GM20000 (cell line): Measurements from ENCODE around the gene TENM3.

Experiments used
- DNase-seq: peaks from one replicate; pipeline ENCODE4 v3.0.0; 2012; ENCODE audit warnings: low spot score
- CTCF ChIP-seq: IDR thresholded peaks from 2 replicates; pipeline ENCODE4 v1.5.1; 2012; ENCODE audit warnings: mild to moderate bottlenecking, control low read depth; ENCODE audit errors: extremely low read depth, missing control alignments

TENM3 gene

DNA sequence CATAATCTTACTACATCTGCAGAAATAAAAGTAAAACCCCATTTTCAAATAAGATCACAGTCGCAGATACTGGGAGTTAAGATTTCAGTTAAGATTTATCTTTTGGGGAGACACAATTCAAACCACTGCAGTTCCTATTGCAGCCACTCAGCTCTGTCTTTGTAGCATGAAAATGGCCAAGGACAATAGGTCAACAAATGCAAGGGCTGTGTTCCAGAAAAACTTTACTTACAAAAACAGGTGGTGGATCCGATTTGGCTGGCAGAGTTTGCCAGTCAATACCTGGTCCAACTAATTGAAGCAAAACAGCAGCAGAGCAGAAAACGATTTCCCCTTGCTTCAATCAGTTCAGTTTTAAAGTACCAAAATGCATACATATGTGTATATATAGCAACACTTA lies 77.4 kb downstream of the TENM3 start:
- TF ChIP-seq CTCF, result no peak
- no peak for DNase-seq

DNA sequence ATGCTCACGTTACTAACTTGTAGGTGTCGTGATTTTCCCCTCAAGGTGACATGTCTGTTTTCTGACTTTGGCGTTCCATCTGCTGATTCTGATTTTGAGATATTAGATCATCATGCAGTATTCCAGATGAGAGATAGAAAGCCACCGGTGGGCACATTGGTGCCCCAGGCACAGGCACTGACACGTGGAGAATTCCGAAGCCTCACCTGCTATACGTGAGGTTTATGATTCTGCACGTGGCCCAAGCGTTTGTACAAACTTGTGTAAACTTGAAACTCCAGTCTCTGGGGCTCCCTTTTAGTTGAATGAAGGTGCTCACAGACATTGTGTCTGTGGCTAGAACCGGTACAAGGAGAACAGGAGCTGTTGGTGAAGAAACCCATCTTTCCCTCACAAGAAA lies 81.1 kb downstream of the TENM3 start:
- DNase-seq, result no peak
- no peak for TF ChIP-seq CTCF

GRCh38 chr4:182325397-182325796 lies 82.2 kb downstream of the TENM3 start:
- TF ChIP-seq CTCF, result no peak
- no peak for DNase-seq

- DNase-seq, result no peak
- no peak for TF ChIP-seq CTCF
Measured at GRCh38 chr4:182325848-182326255, 82.7 kb downstream of the TENM3 start.

- no peak for TF ChIP-seq CTCF
- DNase-seq, result no peak
Measured at GRCh38 chr4:182328505-182328904, 85.3 kb downstream of the TENM3 start.

DNA sequence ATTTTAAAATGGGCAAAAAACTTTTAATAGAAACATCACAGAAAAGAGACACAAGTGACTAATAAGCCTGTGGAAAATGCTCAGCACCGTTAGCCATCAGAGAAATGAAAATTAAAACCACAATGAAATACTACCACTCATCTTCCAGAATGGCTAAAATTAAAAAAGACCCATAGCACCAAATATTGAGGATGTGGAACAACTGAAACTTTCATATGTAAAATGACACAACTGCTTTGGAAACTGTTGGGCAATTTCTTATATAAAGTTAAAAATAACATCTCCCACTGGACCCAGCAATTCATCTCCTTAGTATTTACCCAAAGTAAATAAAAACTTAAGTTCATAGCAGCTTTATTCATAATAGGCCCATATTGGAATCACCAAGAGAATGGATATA lies 94.2 kb downstream of the TENM3 start:
- no peak for TF ChIP-seq CTCF
- DNase-seq, result no peak

- DNase-seq, result no peak
- no peak for TF ChIP-seq CTCF
Measured at GRCh38 chr4:182338063-182338462, 94.9 kb downstream of the TENM3 start.
